Keratinocyte (primary cell): Measurements from ENCODE around the gene TNFAIP3. TPM values are rescaled to one million over a fixed set of nuclear protein-coding genes. Genes with fewer than 3 reads are reported as not detected.

Experiments used
- DNase-seq: peaks from one replicate; pipeline ENCODE4 v3.0.0-alpha.2; 2011; ENCODE audit warnings: low read depth, missing footprints, low spot score
- FAIRE-seq: peaks from 2 replicates; lab custom pipeline; 2011; peaks lifted over from hg19 to GRCh38; lab: Jason Lieb, UNC
- H2AFZ ChIP-seq: 2 replicates; pipeline ENCODE4 v1.6.0; 2012; ENCODE audit warnings: low read length, control low read depth, inconsistent platforms; ENCODE audit not compliant: control insufficient read depth
- H3K27ac ChIP-seq: 2 replicates; pipeline ENCODE4 v1.5.1; 2011; ENCODE audit warnings: low read length; ENCODE audit not compliant: control insufficient read depth, insufficient read depth
- H3K27me3 ChIP-seq: 3 replicates; pipeline ENCODE4 v1.6.0; 2011; ENCODE audit warnings: low read length; ENCODE audit not compliant: control insufficient read depth, insufficient read depth; ENCODE audit errors: extremely low read depth
- H3K36me3 ChIP-seq, 2 experiments: 2 replicates in 1 of 2; 3 replicates in 1 of 2; pipeline ENCODE4 v1.5.1; 2011; ENCODE audit warnings: low read length in 2 of 2, mild to moderate bottlenecking in 1 of 2; ENCODE audit not compliant: control insufficient read depth in 2 of 2, insufficient read depth in 2 of 2; ENCODE audit errors: extremely low read depth in 1 of 2
- H3K4me1 ChIP-seq: 3 replicates; pipeline ENCODE4 v1.5.1; 2011; ENCODE audit warnings: low read length; ENCODE audit not compliant: control insufficient read depth, insufficient read depth; ENCODE audit errors: extremely low read depth
- H3K4me2 ChIP-seq: 3 replicates; pipeline ENCODE4 v1.6.0; 2011; ENCODE audit warnings: low read depth, low read length; ENCODE audit not compliant: control insufficient read depth, insufficient read depth; ENCODE audit errors: extremely low read depth
- H3K4me3 ChIP-seq, 3 experiments: fragments of 200-600 bp in 1 of 3; sonication (generic) in 1 of 3; 2 replicates in 2 of 3; 3 replicates in 1 of 3; pipeline ENCODE4 v1.5.1; 2011 to 2016; ENCODE audit warnings: low read length in 3 of 3, mild to moderate bottlenecking in 3 of 3, control low read depth in 2 of 3, inconsistent platforms in 1 of 3, low read depth in 1 of 3, mixed read lengths in 1 of 3, mixed run types in 1 of 3, moderate library complexity in 1 of 3; ENCODE audit not compliant: control insufficient read depth in 2 of 3, insufficient read depth in 2 of 3; ENCODE audit errors: extremely low read depth in 1 of 3
- H3K79me2 ChIP-seq: 2 replicates; pipeline ENCODE4 v1.6.0; 2012; ENCODE audit warnings: low read length; ENCODE audit not compliant: control insufficient read depth, insufficient read depth
- H3K9ac ChIP-seq: 3 replicates; pipeline ENCODE4 v1.6.0; 2011; ENCODE audit warnings: low read length; ENCODE audit not compliant: control insufficient read depth, insufficient read depth; ENCODE audit errors: extremely low read depth
- H3K9me1 ChIP-seq: 3 replicates; pipeline ENCODE4 v1.6.0; 2011; ENCODE audit warnings: low read length; ENCODE audit not compliant: control insufficient read depth, insufficient read depth; ENCODE audit errors: extremely low read depth
- H3K9me3 ChIP-seq: 2 replicates; pipeline ENCODE4 v1.5.1; 2012; ENCODE audit warnings: low read depth, low read length; ENCODE audit not compliant: control insufficient read depth
- H4K20me1 ChIP-seq: 3 replicates; pipeline ENCODE4 v1.6.0; 2011; ENCODE audit warnings: low read length; ENCODE audit not compliant: control insufficient read depth, insufficient read depth; ENCODE audit errors: extremely low read depth
- EZH2 ChIP-seq: IDR thresholded peaks from one replicate; pipeline ENCODE4 v1.6.1; 2012; ENCODE audit warnings: inconsistent platforms, mild to moderate bottlenecking, low read length, moderate library complexity
- dilution Hi-C: fragments of 300-500 bp; cut with MboI; formaldehyde crosslinking; loops from one replicate; pipeline ENCODE4 v1.7.0; 2020; ENCODE audit warnings: low sequenced_read_pairs; ENCODE audit not compliant: extremely low pct_ligation_motif_present
- polyA plus RNA-seq, 5 experiments: library from polyadenylated mRNA; depleted of rRNA in 3 of 5; stranded (reverse) in 3 of 5; stranded (forward) in 1 of 5; unstranded in 1 of 5; fragments of >200 nt; gene quantifications; 1 replicate in 1 of 5; 2 replicates in 3 of 5; 3 replicates in 1 of 5; pipeline versions ENCODE4 v1.2.1 to v1.2.3, GENCODE V29; 2011 to 2012; ENCODE audit warnings: missing spikeins in 2 of 5, low read depth in 1 of 5, low replicate concordance in 1 of 5
- TF ChIP-seq, protein P1 (sequence below), 3 experiments: IDR thresholded peaks in 1 of 3; conservative IDR thresholded peaks in 1 of 3; optimal IDR thresholded peaks in 1 of 3; 2 replicates in 2 of 3; 3 replicates in 1 of 3; pipeline versions ENCODE3 to v1.5.1; 2011; ENCODE audit warnings: low read length in 3 of 3, mild to moderate bottlenecking in 3 of 3, moderate library complexity in 2 of 3, control low read depth in 1 of 3, inconsistent platforms in 1 of 3; ENCODE audit not compliant: insufficient read depth in 2 of 3; ENCODE audit errors: extremely low read depth in 1 of 3

Gene TNFAIP3
- polyA plus RNA-seq, 1 donor (not counting 4 experiments of a cell fraction or from before 2014, with no cell fraction given), result 141 TPM

DNA sequence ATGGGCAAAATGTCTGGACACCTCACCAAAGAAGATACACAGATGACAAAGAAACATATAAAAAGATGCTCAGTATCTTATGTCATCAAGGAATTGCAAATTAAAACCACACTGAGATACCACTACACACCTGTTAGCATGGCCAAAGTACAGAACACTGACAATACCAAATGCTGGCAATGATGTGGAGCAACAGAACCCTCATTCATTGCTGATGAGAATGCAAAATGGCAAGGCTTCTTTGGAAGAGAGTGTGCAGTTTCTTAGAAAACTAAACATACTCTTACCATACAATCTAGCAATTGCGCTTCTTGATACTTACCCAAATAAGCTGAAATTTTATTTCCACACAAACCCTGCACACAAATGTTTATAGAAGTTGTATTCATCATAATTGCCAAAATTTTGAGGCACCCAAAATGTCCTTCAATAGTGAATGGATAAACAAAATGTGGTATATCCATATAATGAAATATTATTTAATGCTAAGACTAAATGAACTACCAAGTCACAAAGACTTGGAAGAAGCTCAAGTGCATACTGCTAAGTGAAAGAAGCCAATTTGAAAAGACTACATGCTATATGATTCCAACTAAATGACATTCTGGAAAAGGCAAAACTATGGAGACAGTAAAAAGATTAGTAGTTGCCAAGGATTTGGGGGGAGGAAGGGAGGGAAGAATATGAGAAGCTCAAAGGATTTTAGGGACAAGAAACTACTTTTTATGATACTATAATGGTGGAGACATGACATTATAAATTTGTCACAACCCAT is 50.7 kb downstream of the TNFAIP3 start:
- Histone ChIP-seq H3K9me1 (no peaks in the 10 kb centered on the region), H3K4me2 (no peak overlapping the region), H2AFZ (no peak overlapping the region), H3K9ac (no peak overlapping the region), H3K79me2 (no peaks in the 10 kb centered on the region), H3K4me1 (no peaks in the 10 kb centered on the region), H3K4me3 (no peak overlapping the region), H3K36me3 (no peaks in the 10 kb centered on the region), H3K9me3 (no peaks in the 10 kb centered on the region), H3K27me3 (no peaks in the 10 kb centered on the region), H3K27ac (no peak overlapping the region), H4K20me1 (no peaks in the 10 kb centered on the region)
- no peak for FAIRE-seq
- no peak for DNase-seq
- dilution Hi-C loops, result no loop called here
- TF ChIP-seq, protein P1, sequence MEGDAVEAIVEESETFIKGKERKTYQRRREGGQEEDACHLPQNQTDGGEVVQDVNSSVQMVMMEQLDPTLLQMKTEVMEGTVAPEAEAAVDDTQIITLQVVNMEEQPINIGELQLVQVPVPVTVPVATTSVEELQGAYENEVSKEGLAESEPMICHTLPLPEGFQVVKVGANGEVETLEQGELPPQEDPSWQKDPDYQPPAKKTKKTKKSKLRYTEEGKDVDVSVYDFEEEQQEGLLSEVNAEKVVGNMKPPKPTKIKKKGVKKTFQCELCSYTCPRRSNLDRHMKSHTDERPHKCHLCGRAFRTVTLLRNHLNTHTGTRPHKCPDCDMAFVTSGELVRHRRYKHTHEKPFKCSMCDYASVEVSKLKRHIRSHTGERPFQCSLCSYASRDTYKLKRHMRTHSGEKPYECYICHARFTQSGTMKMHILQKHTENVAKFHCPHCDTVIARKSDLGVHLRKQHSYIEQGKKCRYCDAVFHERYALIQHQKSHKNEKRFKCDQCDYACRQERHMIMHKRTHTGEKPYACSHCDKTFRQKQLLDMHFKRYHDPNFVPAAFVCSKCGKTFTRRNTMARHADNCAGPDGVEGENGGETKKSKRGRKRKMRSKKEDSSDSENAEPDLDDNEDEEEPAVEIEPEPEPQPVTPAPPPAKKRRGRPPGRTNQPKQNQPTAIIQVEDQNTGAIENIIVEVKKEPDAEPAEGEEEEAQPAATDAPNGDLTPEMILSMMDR (optimal IDR thresholded peaks at IDR 0.05 in 1 of 3, IDR thresholded peaks at IDR 0.05 in 1 of 3, conservative IDR thresholded peaks at IDR 0.05 in 1 of 3; ENCODE audit: extremely low read depth in 1 of 3, insufficient read depth in 2 of 3, low read length in 3 of 3), result no peak
- no peak for TF ChIP-seq EZH2

DNA sequence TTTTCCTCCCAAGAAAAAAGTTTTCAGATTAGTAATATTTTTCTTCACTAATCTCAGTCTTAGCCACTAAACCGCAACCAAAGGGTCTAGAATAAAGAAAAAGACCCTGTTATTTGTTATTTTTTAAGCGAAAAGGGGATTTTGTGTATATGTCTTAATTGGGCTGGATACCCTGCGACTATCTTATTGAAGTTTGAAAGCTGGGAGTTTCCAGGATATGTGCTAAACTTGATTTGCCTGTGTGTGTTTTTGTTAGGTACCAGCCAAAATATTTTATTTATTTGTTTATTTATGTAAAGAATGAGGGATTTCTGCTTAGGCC is 52.4 kb downstream of the TNFAIP3 start:
- DNase-seq (no peak), FAIRE-seq (no peak)
- H3K4me2 ChIP-seq, result no peak overlapping the region
- no peak for TF ChIP-seq EZH2
- TF ChIP-seq, protein P1 (optimal IDR thresholded peaks at IDR 0.05 in 1 of 3, IDR thresholded peaks at IDR 0.05 in 1 of 3, conservative IDR thresholded peaks at IDR 0.05 in 1 of 3; ENCODE audit: extremely low read depth in 1 of 3, insufficient read depth in 2 of 3, low read length in 3 of 3), result no peak
- no peak overlapping the region for H3K9ac ChIP-seq
- no peaks in the 10 kb centered on the region for H3K36me3 ChIP-seq
- H3K27ac ChIP-seq, result no peak overlapping the region
- no peaks in the 10 kb centered on the region for H3K4me1 ChIP-seq
- H3K9me3 ChIP-seq, result no peaks in the 10 kb centered on the region
- H4K20me1 ChIP-seq, result no peaks in the 10 kb centered on the region
- no peaks in the 10 kb centered on the region for H3K9me1 ChIP-seq
- no peaks in the 10 kb centered on the region for H3K79me2 ChIP-seq
- no peaks in the 10 kb centered on the region for H3K27me3 ChIP-seq
- no peak overlapping the region for H3K4me3 ChIP-seq
- H2AFZ ChIP-seq, result no peak overlapping the region
- dilution Hi-C loops, result no loop called here
